Kidney capillary endothelial cell (primary cell): ENCODE data around the gene NDC80.
"Not testable (repeated sequence)": the region's sequence is repeated elsewhere in the genome, so short reads cannot be mapped to it uniquely, and the experiment has no call there.

Source experiments
- DNase-seq: peaks from one replicate; pipeline ENCODE4 v3.0.0-alpha.2; 2018; ENCODE audit warnings: low spot score

NDC80 gene

GRCh38 chr18:2627821-2628276 is 56.5 kb downstream of the NDC80 start:
- DNase-seq = peak; percentile 36

- DNase-seq = no peak
Observed at GRCh38 chr18:2629003-2629402, 57.6 kb downstream of the NDC80 start.

GRCh38 chr18:2635586-2635985 is 64.2 kb downstream of the NDC80 start:
- DNase-seq = no peak

- DNase-seq = no peak
Observed at GRCh38 chr18:2636126-2636631, 64.8 kb downstream of the NDC80 start.

- DNase-seq = no peak
Observed at GRCh38 chr18:2641638-2642037, 70.3 kb downstream of the NDC80 start.

GRCh38 chr18:2642771-2643170 is 71.4 kb downstream of the NDC80 start:
- DNase-seq = no peak

GRCh38 chr18:2644535-2644934 is 73.2 kb downstream of the NDC80 start:
- no peak for DNase-seq

GRCh38 chr18:2651981-2652380 is 80.6 kb downstream of the NDC80 start:
- no peak for DNase-seq

- DNase-seq = no peak
Observed at GRCh38 chr18:2653467-2653866, 82.1 kb downstream of the NDC80 start.

GRCh38 chr18:2654169-2654927 is 83.0 kb downstream of the NDC80 start:
- no peak for DNase-seq

- DNase-seq = no peak
Observed at GRCh38 chr18:2654928-2655177, 83.5 kb downstream of the NDC80 start.

- DNase-seq = peak; percentile 64
Observed at GRCh38 chr18:2655178-2655953, 84.0 kb downstream of the NDC80 start, which contains the start of gene SMCHD1. SMCHD1 (plus strand) TSS chr18:2655726; CDS start chr18:2656076, 350 bp downstream.

- DNase-seq = no peak
Observed at GRCh38 chr18:2655954-2656236, 84.5 kb downstream of the NDC80 start.

- DNase-seq = peak; percentile 29
Observed at GRCh38 chr18:2656237-2656980, 85.1 kb downstream of the NDC80 start.

- peak; percentile 8 for DNase-seq
Observed at GRCh38 chr18:2656981-2657512, 85.7 kb downstream of the NDC80 start.

- DNase-seq = peak; percentile 46
Observed at GRCh38 chr18:2657788-2658458, 86.6 kb downstream of the NDC80 start.

- not testable (repeated sequence) for DNase-seq
Observed at GRCh38 chr18:2660849-2661248, 89.5 kb downstream of the NDC80 start.

- DNase-seq = not testable (repeated sequence)
Observed at GRCh38 chr18:2662288-2662687, 90.9 kb downstream of the NDC80 start.

- DNase-seq = no peak
Observed at GRCh38 chr18:2662990-2663389, 91.6 kb downstream of the NDC80 start.
